ENCODE results near the gene KLF3.

Gene KLF3

DNA sequence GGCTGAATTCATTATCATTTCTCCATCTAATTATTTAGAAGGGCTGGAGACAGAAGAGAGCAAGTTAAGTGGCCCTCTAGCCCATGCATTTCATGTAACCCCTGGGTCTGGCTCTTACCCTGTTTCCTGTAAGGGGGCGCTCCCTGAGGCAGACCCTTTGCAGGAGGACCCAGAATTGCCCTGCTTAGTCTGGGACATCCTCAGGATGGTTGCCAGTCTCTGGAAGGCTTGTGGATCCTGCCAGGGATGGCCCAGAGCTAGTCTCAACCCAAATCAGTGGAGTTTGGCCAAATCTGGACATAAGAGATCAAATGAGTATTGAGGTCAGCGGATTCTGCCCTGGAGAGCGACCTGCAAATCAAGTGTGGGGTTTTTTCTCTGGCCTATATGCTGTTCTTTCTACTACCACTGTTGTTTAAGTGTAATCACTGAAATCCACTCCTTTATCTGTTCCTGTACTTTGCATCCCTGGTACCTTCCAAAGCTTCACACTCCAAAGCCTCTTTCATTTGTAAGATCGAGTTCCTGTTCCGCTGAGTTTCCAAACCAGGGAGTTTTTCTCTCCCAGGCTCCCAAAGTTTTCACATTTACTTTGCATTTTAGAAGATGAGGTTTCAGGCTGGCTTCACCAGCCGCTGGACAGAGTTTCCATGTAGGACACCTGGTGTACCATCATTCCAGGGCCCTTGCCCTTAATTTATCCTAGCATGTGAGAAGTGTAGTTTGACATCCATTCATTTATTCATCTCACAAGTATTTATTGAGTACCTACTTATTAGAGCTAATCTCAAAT, 6.3 kb downstream of the KLF3 start:
- peak overlapping the region in 1 of 2 experiments; percentile 57 for H2BK12ac ChIP-seq (ENCODE audit: low read length in 2 of 2)
- H4K8ac ChIP-seq (ENCODE audit: low read length), result no peak overlapping the region
- WGBS, result 88% methylated on average over 4 of the region's 6 CpGs
- H3K79me1 ChIP-seq (replicated peaks; ENCODE audit: low read length, poor library complexity, severe bottlenecking), result no peaks in the 10 kb centered on the region
- no peak overlapping the region for H2AFZ ChIP-seq (ENCODE audit: low read depth, low read length)
- peak overlapping the region in 1 of 2 experiments; percentile 35 for H3K4me3 ChIP-seq (ENCODE audit: insufficient read depth in 1 of 2, low read depth in 1 of 2, low read length in 2 of 2)
- H3K23ac ChIP-seq (ENCODE audit: low read length in 2 of 2), result peak overlapping the region in 1 of 2 experiments; percentile 63
- peak overlapping the region; percentile 20 for H3K9ac ChIP-seq (ENCODE audit: low read length)
- H3K9me3 ChIP-seq (ENCODE audit: control insufficient read depth, low read length), result no peaks in the 10 kb centered on the region
- H4K91ac ChIP-seq (ENCODE audit: low read length), result no peak overlapping the region
- H3K4me1 ChIP-seq (ENCODE audit: control insufficient read depth, insufficient read depth, low read depth, low read length), result peaks cover 32% of the 10 kb centered on the region
- no peak for DNase-seq
- H2BK120ac ChIP-seq (ENCODE audit: low read depth, low read length), result no peak overlapping the region
- no peak overlapping the region for H3K14ac ChIP-seq (ENCODE audit: low read length in 2 of 2)
- H3K27ac ChIP-seq (ENCODE audit: low read length, poor library complexity, severe bottlenecking), result no peak overlapping the region
- H3K27me3 ChIP-seq (ENCODE audit: control insufficient read depth in 1 of 2, insufficient read depth in 1 of 2, low read length in 2 of 2), result no peaks in the 10 kb centered on the region
- H2BK5ac ChIP-seq (ENCODE audit: low read depth, low read length, poor library complexity, severe bottlenecking), result no peak overlapping the region
- H3K18ac ChIP-seq (ENCODE audit: low read depth in 1 of 2, low read length in 2 of 2), result peak overlapping the region in 1 of 2 experiments; percentile 64
- peaks cover 0 to 6% of the 10 kb centered on the region in 2 experiments for H3K36me3 ChIP-seq (ENCODE audit: control insufficient read depth in 1 of 2, insufficient read depth in 2 of 2, low read depth in 1 of 2, low read length in 2 of 2)
- H2AK5ac ChIP-seq (ENCODE audit: low read length, severe bottlenecking), result peak overlapping the region; percentile 11
- H2BK15ac ChIP-seq (ENCODE audit: low read depth, poor library complexity, severe bottlenecking), result no peak overlapping the region
- H3K4me2 ChIP-seq (ENCODE audit: low read length, poor library complexity, severe bottlenecking), result no peak overlapping the region
- H3K4ac ChIP-seq (ENCODE audit: low read depth in 1 of 2, low read length in 2 of 2), result no peak overlapping the region

DNA sequence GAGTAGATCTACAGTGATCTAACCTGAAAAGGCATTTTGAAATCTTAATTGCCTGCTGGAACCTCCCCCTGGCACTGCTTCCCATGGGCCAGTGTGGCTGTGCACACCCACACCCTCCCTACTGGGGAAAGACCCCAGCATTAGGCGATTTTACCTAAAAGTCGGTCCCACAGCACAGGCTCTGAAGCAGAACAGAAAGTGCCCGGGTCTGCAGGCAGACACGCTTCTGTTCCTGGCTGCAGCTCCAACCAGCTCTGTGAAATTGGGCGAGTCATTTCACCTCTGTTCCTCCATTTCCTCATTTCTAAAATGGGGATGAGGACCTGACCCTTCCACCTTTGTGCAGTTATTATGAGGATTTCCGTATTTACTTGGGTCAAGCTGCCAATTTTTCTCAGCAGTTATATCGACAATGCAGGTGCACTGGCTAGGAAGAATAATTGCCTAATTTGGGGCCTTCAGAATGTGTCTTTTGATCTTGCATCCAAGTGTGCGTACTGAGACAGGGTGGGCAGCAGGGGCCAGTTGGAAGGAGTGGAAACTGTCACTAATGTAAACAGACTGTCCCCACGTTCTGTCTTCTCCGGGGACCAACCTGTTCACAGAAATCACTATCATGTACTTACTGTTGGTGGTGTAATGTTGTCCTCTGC, 7.1 kb downstream of the KLF3 start:
- Histone ChIP-seq H3K27ac (ENCODE audit: low read length, poor library complexity, severe bottlenecking) (no peak overlapping the region), H4K91ac (ENCODE audit: low read length) (no peak overlapping the region), H3K79me1 (replicated peaks; ENCODE audit: low read length, poor library complexity, severe bottlenecking) (no peaks in the 10 kb centered on the region), H4K8ac (ENCODE audit: low read length) (no peak overlapping the region), H2AK5ac (ENCODE audit: low read length, severe bottlenecking) (no peak overlapping the region), H2BK5ac (ENCODE audit: low read depth, low read length, poor library complexity, severe bottlenecking) (no peak overlapping the region), H3K9me3 (ENCODE audit: control insufficient read depth, low read length) (no peaks in the 10 kb centered on the region), H2BK120ac (ENCODE audit: low read depth, low read length) (no peak overlapping the region), H2BK12ac (ENCODE audit: low read length in 2 of 2) (peak overlapping the region in 1 of 2 experiments; percentile 18), H3K4me1 (ENCODE audit: control insufficient read depth, insufficient read depth, low read depth, low read length) (peaks cover 32% of the 10 kb centered on the region), H3K4ac (ENCODE audit: low read depth in 1 of 2, low read length in 2 of 2) (no peak overlapping the region), H3K14ac (ENCODE audit: low read length in 2 of 2) (no peak overlapping the region), H3K4me3 (ENCODE audit: insufficient read depth in 1 of 2, low read depth in 1 of 2, low read length in 2 of 2) (peak overlapping the region in 1 of 2 experiments; percentile 35), H2AFZ (ENCODE audit: low read depth, low read length) (no peak overlapping the region), H3K9ac (ENCODE audit: low read length) (peak overlapping the region; percentile 20), H2BK15ac (ENCODE audit: low read depth, poor library complexity, severe bottlenecking) (no peak overlapping the region), H3K27me3 (ENCODE audit: control insufficient read depth in 1 of 2, insufficient read depth in 1 of 2, low read length in 2 of 2) (no peaks in the 10 kb centered on the region), H3K23ac (ENCODE audit: low read length in 2 of 2) (no peak overlapping the region), H3K18ac (ENCODE audit: low read depth in 1 of 2, low read length in 2 of 2) (no peak overlapping the region), H3K36me3 (ENCODE audit: control insufficient read depth in 1 of 2, insufficient read depth in 2 of 2, low read depth in 1 of 2, low read length in 2 of 2) (peaks cover 0 to 6% of the 10 kb centered on the region in 2 experiments), H3K4me2 (ENCODE audit: low read length, poor library complexity, severe bottlenecking) (no peak overlapping the region)
- DNase-seq, result no peak
- 93% methylated on average over 10 of the region's 10 CpGs for WGBS

DNA sequence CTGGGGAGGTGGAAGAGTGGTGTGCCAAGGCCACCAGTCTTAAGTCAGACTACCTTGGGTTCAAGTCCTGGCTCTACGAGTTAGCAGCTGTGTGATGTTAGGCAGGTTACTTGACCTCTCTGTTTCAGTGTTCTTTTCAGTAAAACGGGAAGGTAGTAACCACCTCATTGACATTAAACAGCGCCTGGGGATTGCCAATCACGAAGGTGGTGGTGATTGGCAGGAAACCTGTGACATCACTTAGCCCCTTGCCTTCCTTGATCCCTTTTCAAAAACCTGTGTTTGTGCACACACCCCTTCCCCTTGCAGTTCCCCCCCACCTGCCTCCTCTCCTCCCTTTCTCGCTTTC, 7.6 kb downstream of the KLF3 start:
- Histone ChIP-seq H2AK5ac (ENCODE audit: low read length, severe bottlenecking) (no peak overlapping the region), H2BK15ac (ENCODE audit: low read depth, poor library complexity, severe bottlenecking) (no peak overlapping the region), H3K14ac (ENCODE audit: low read length in 2 of 2) (no peak overlapping the region), H3K23ac (ENCODE audit: low read length in 2 of 2) (no peak overlapping the region), H2BK5ac (ENCODE audit: low read depth, low read length, poor library complexity, severe bottlenecking) (no peak overlapping the region), H3K79me1 (replicated peaks; ENCODE audit: low read length, poor library complexity, severe bottlenecking) (no peaks in the 10 kb centered on the region), H3K4me2 (ENCODE audit: low read length, poor library complexity, severe bottlenecking) (no peak overlapping the region), H2BK12ac (ENCODE audit: low read length in 2 of 2) (no peak overlapping the region), H3K9me3 (ENCODE audit: control insufficient read depth, low read length) (no peaks in the 10 kb centered on the region), H4K91ac (ENCODE audit: low read length) (no peak overlapping the region), H3K27me3 (ENCODE audit: control insufficient read depth in 1 of 2, insufficient read depth in 1 of 2, low read length in 2 of 2) (no peaks in the 10 kb centered on the region), H3K4ac (ENCODE audit: low read depth in 1 of 2, low read length in 2 of 2) (no peak overlapping the region), H3K4me1 (ENCODE audit: control insufficient read depth, insufficient read depth, low read depth, low read length) (peaks cover 32% of the 10 kb centered on the region), H4K8ac (ENCODE audit: low read length) (no peak overlapping the region), H3K36me3 (ENCODE audit: control insufficient read depth in 1 of 2, insufficient read depth in 2 of 2, low read depth in 1 of 2, low read length in 2 of 2) (peaks cover 0 to 6% of the 10 kb centered on the region in 2 experiments), H2BK120ac (ENCODE audit: low read depth, low read length) (no peak overlapping the region), H3K4me3 (ENCODE audit: insufficient read depth in 1 of 2, low read depth in 1 of 2, low read length in 2 of 2) (no peak overlapping the region), H3K27ac (ENCODE audit: low read length, poor library complexity, severe bottlenecking) (no peak overlapping the region), H3K9ac (ENCODE audit: low read length) (peak overlapping the region; percentile 72), H3K18ac (ENCODE audit: low read depth in 1 of 2, low read length in 2 of 2) (no peak overlapping the region), H2AFZ (ENCODE audit: low read depth, low read length) (no peak overlapping the region)
- WGBS, result 85% methylated on average over 4 of the region's 5 CpGs
- no peak for DNase-seq

DNA sequence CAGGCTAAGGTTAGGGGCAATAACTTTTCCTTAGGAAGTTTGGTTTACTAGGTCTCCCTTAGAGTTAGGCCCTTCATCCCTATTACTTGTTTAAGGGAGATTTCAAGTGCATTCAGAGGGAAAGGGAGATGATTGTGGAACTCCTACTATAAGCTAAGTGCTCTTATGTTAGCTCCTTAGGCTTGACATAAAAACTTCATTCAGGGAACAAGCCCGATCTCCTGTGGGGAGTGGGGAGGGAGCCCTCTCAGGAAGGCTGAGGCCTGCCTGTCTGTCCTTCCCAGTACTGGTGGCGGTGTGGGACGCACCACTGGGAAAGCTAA, 8.0 kb downstream of the KLF3 start:
- Histone ChIP-seq H3K9ac (ENCODE audit: low read length) (peak overlapping the region; percentile 72), H3K27ac (ENCODE audit: low read length, poor library complexity, severe bottlenecking) (no peak overlapping the region), H2BK5ac (ENCODE audit: low read depth, low read length, poor library complexity, severe bottlenecking) (no peak overlapping the region), H2BK120ac (ENCODE audit: low read depth, low read length) (peak overlapping the region; percentile 23), H3K36me3 (ENCODE audit: control insufficient read depth in 1 of 2, insufficient read depth in 2 of 2, low read depth in 1 of 2, low read length in 2 of 2) (peaks cover 0 to 6% of the 10 kb centered on the region in 2 experiments), H2AFZ (ENCODE audit: low read depth, low read length) (no peak overlapping the region), H3K9me3 (ENCODE audit: control insufficient read depth, low read length) (no peaks in the 10 kb centered on the region), H4K91ac (ENCODE audit: low read length) (no peak overlapping the region), H3K18ac (ENCODE audit: low read depth in 1 of 2, low read length in 2 of 2) (peak overlapping the region in 1 of 2 experiments; percentile 38), H3K14ac (ENCODE audit: low read length in 2 of 2) (no peak overlapping the region), H2BK12ac (ENCODE audit: low read length in 2 of 2) (no peak overlapping the region), H2AK5ac (ENCODE audit: low read length, severe bottlenecking) (peak overlapping the region; percentile 54), H2BK15ac (ENCODE audit: low read depth, poor library complexity, severe bottlenecking) (no peak overlapping the region), H3K27me3 (ENCODE audit: control insufficient read depth in 1 of 2, insufficient read depth in 1 of 2, low read length in 2 of 2) (no peaks in the 10 kb centered on the region), H3K4me3 (ENCODE audit: insufficient read depth in 1 of 2, low read depth in 1 of 2, low read length in 2 of 2) (no peak overlapping the region), H3K4me2 (ENCODE audit: low read length, poor library complexity, severe bottlenecking) (no peak overlapping the region), H3K23ac (ENCODE audit: low read length in 2 of 2) (no peak overlapping the region), H3K4ac (ENCODE audit: low read depth in 1 of 2, low read length in 2 of 2) (peak overlapping the region in 1 of 2 experiments; percentile 29), H3K79me1 (replicated peaks; ENCODE audit: low read length, poor library complexity, severe bottlenecking) (no peaks in the 10 kb centered on the region), H3K4me1 (ENCODE audit: control insufficient read depth, insufficient read depth, low read depth, low read length) (peaks cover 34% of the 10 kb centered on the region), H4K8ac (ENCODE audit: low read length) (peak overlapping the region; percentile 27)
- DNase-seq, result no peak
- 83% methylated on average over 3 of the region's 3 CpGs for WGBS

All from mesenchymal stem cell (in vitro differentiated cells and primary cell).